GM13976 (cell line): ENCODE measurements around the gene FTO.

ENCODE experiments used
- DNase-seq: peaks from one replicate; pipeline ENCODE4 v3.0.0; 2012; ENCODE audit warnings: low spot score
- in situ Hi-C: fragments of 300-500 bp; cut with MboI; formaldehyde crosslinking; loops from one replicate; pipeline ENCODE4 v1.12.0; 2022; ENCODE audit warnings: low sequenced_read_pairs, mixed read lengths, inconsistent platforms; ENCODE audit not compliant: unreplicated experiment
- TF ChIP-seq, protein P1 (sequence below): IDR thresholded peaks from 2 replicates; pipeline ENCODE4 v1.5.1; 2012; ENCODE audit warnings: borderline replicate concordance, mild to moderate bottlenecking; ENCODE audit not compliant: insufficient read depth; ENCODE audit errors: extremely low read depth, missing control alignments, control extremely low read depth

FTO gene

DNA sequence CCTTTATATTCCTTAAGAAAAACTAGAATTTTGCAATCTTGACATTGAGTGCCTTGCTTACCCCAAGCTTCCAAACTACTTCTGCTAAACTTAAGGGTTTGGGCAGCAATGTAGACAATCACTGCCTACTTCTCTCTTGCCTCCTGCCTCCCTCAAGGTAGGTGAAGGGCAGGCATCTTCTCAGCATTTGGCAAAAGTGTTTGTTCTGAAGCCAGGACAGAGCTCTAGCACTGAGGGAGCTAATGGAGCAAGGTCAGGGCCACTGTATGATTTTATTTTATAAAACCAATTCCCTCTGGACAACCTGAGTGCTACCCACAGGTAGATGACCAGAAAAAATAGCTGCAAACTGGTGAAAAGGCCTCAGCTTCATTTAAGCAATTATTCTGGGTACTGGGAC lies 470.8 kb downstream of the FTO start:
- DNase-seq: no peak
- in situ Hi-C loops: no loop called here
- TF ChIP-seq, protein P1, sequence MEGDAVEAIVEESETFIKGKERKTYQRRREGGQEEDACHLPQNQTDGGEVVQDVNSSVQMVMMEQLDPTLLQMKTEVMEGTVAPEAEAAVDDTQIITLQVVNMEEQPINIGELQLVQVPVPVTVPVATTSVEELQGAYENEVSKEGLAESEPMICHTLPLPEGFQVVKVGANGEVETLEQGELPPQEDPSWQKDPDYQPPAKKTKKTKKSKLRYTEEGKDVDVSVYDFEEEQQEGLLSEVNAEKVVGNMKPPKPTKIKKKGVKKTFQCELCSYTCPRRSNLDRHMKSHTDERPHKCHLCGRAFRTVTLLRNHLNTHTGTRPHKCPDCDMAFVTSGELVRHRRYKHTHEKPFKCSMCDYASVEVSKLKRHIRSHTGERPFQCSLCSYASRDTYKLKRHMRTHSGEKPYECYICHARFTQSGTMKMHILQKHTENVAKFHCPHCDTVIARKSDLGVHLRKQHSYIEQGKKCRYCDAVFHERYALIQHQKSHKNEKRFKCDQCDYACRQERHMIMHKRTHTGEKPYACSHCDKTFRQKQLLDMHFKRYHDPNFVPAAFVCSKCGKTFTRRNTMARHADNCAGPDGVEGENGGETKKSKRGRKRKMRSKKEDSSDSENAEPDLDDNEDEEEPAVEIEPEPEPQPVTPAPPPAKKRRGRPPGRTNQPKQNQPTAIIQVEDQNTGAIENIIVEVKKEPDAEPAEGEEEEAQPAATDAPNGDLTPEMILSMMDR: no peak

- TF ChIP-seq, protein P1: no peak
- no peak for DNase-seq
- in situ Hi-C loops: no loop called here
Observed at GRCh38 chr16:54175169-54175551, 471.2 kb downstream of the FTO start.

GRCh38 chr16:54175552-54176375 lies 471.8 kb downstream of the FTO start:
- TF ChIP-seq, protein P1: no peak
- no peak for DNase-seq
- in situ Hi-C loops: no loop called here

DNA sequence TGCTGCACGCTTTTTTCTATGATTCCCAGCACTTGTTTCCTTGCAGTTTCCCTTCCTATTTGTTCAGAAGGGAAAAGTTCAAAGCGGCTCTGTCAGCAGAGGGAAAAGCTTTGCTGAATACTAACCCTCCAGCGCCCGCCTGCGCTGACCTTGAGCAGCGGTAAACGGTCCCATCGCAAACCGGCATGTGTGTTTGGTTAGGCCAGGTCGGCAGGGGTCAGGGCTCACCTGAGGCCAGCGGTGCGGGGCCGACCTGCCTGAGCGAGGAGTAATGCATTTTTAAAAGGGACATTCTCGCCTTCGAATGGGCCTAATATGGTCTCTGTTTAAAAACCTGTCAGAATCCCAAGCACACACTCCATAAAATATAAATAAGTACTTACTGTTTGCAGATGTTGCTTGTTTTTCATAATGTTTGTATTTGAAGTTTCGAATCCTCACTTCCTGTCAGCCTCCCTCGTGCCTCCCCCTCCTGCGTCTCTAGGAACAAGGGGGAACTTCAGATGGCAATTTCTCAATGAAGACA lies 472.5 kb downstream of the FTO start:
- in situ Hi-C loops: no loop called here
- no peak for DNase-seq
- TF ChIP-seq, protein P1: no peak

GRCh38 chr16:54177052-54177861 lies 473.3 kb downstream of the FTO start:
- no peak for DNase-seq
- in situ Hi-C loops: no loop called here
- TF ChIP-seq, protein P1: no peak

- TF ChIP-seq, protein P1: no peak
- DNase-seq: no peak
- in situ Hi-C loops: no loop called here
Observed at GRCh38 chr16:54177862-54178477, 474.0 kb downstream of the FTO start.
